Nephron progenitor cell (in vitro differentiated cells): Measurements from ENCODE around the gene TMPRSS11A.

Source experiments
- DNase-seq: peaks from one replicate; pipeline ENCODE4 v3.0.0; 2021
- H3K27ac Mint-ChIP-seq: 2 replicates; pipeline ENCODE4 v1.8.0; 2021; ENCODE audit warnings: mild to moderate bottlenecking, moderate library complexity, mixed read lengths
- H3K27me3 Mint-ChIP-seq: 2 replicates; pipeline ENCODE4 v1.8.0; 2021; ENCODE audit warnings: mild to moderate bottlenecking, low read depth, mixed read lengths; ENCODE audit not compliant: poor library complexity
- H3K36me3 Mint-ChIP-seq: 2 replicates; pipeline ENCODE4 v1.8.0; 2021; ENCODE audit warnings: low read depth, mixed read lengths
- H3K4me1 Mint-ChIP-seq: 2 replicates; pipeline ENCODE4 v1.8.0; 2021; ENCODE audit warnings: mixed read lengths
- H3K4me3 Mint-ChIP-seq: 2 replicates; pipeline ENCODE4 v1.8.0; 2021; ENCODE audit warnings: mild to moderate bottlenecking, moderate library complexity, mixed read lengths
- H3K9me3 Mint-ChIP-seq: 2 replicates; pipeline ENCODE4 v1.8.0; 2021; ENCODE audit warnings: mild to moderate bottlenecking, moderate library complexity, mixed read lengths
- TF ChIP-seq, protein P1 (sequence below): fragments of 200-600 bp; sonication (generic); IDR thresholded peaks from 2 replicates; pipeline ENCODE4 v1.5.0; 2021; ENCODE audit warnings: antibody characterized with exemption

The TMPRSS11A gene

DNA sequence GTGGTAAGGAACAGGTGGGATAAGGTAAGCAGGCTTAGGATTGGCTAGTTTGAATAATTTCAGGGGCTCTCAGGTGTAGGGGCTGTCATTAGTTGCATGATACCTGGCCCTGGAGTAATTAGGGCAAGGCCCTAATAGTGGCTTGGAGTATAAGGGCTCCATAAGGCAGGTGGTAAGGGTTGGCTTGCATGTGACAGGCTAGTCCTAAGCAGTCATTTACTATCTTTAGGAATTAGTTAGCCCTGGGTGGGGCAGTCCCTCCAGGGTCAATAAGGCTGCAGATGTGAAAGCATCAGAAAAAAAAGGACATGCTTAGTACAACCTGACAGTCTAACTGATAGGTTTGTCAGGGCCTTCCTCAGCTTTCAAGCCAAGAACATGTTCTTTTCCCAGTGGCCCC lies 71.6 kb downstream of the TMPRSS11A start:
- TF ChIP-seq, protein P1, sequence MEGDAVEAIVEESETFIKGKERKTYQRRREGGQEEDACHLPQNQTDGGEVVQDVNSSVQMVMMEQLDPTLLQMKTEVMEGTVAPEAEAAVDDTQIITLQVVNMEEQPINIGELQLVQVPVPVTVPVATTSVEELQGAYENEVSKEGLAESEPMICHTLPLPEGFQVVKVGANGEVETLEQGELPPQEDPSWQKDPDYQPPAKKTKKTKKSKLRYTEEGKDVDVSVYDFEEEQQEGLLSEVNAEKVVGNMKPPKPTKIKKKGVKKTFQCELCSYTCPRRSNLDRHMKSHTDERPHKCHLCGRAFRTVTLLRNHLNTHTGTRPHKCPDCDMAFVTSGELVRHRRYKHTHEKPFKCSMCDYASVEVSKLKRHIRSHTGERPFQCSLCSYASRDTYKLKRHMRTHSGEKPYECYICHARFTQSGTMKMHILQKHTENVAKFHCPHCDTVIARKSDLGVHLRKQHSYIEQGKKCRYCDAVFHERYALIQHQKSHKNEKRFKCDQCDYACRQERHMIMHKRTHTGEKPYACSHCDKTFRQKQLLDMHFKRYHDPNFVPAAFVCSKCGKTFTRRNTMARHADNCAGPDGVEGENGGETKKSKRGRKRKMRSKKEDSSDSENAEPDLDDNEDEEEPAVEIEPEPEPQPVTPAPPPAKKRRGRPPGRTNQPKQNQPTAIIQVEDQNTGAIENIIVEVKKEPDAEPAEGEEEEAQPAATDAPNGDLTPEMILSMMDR = no peak
- Mint-ChIP-seq H3K27ac (no peak overlapping the region), H3K9me3 (peaks cover 3% of the 10 kb centered on the region), H3K36me3 (no peaks in the 10 kb centered on the region), H3K4me3 (no peak overlapping the region), H3K27me3 (no peaks in the 10 kb centered on the region), H3K4me1 (no peaks in the 10 kb centered on the region)
- no peak for DNase-seq

DNA sequence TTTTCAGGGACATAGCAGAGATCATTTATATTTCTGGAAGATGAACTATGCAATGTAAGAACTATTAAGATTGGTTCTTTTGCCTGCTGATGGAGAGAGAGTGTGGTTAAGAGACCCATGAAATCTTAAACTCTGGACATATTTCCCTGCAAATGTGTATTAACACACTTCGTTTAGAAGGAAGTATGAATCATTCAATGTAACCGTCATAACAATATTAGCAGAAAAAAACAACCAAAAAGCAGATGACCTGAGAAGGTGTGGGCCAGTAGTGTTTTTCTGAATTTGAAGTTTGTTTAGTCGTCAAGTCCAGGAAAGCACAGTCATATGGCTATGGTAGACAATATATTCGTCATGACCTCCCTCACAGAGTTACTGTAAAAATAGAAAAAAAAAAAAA lies 77.0 kb downstream of the TMPRSS11A start:
- Mint-ChIP-seq H3K27me3 (no peaks in the 10 kb centered on the region), H3K9me3 (no peaks in the 10 kb centered on the region), H3K4me3 (no peak overlapping the region), H3K36me3 (no peaks in the 10 kb centered on the region), H3K4me1 (no peaks in the 10 kb centered on the region), H3K27ac (no peak overlapping the region)
- DNase-seq = no peak
- TF ChIP-seq, protein P1 = no peak

DNA sequence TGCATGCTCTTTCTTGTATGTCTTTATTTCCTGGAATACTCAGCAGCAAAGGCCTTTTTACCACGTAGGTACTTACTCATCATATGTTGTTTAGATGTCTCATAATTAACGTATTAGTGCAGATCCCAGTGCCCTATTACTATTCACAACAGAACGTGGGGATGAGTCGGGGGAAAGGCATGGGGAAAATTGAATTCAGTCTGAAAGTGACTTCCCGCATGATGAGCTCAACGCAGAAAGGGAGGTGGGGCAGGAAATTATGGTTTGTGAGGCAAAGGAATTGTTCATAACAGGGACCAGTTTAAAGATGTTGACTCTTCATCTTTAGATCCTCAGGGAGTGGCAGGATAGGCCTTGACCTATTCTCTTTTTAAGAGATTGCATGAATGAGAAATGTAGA lies 77.5 kb downstream of the TMPRSS11A start:
- no peaks in the 10 kb centered on the region for H3K4me1 Mint-ChIP-seq
- no peaks in the 10 kb centered on the region for H3K27me3 Mint-ChIP-seq
- no peaks in the 10 kb centered on the region for H3K9me3 Mint-ChIP-seq
- no peak overlapping the region for H3K27ac Mint-ChIP-seq
- TF ChIP-seq, protein P1 = no peak
- no peak overlapping the region for H3K4me3 Mint-ChIP-seq
- H3K36me3 Mint-ChIP-seq = no peaks in the 10 kb centered on the region
- no peak for DNase-seq

DNA sequence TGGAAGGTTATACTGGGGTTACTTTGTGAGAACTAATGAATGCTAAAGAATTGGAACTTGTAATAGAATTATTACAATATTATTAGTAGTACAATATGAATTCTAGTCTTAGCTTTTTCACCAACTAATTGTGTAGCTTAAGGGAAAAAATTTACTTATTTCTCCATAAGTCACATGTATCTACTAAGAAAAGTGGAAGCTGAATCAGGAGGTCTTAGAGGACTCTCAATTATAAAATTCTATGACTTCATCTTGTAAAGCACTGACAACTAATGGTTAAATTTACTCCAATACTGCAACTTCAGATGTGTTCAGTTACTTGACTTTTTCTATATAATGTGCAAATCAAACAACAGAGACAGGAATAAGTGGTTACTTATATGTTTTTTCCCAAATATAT lies 78.6 kb downstream of the TMPRSS11A start:
- no peaks in the 10 kb centered on the region for H3K4me1 Mint-ChIP-seq
- no peak overlapping the region for H3K4me3 Mint-ChIP-seq
- H3K36me3 Mint-ChIP-seq = no peaks in the 10 kb centered on the region
- no peaks in the 10 kb centered on the region for H3K9me3 Mint-ChIP-seq
- no peak for DNase-seq
- TF ChIP-seq, protein P1 = no peak
- H3K27ac Mint-ChIP-seq = no peak overlapping the region
- H3K27me3 Mint-ChIP-seq = no peaks in the 10 kb centered on the region

DNA sequence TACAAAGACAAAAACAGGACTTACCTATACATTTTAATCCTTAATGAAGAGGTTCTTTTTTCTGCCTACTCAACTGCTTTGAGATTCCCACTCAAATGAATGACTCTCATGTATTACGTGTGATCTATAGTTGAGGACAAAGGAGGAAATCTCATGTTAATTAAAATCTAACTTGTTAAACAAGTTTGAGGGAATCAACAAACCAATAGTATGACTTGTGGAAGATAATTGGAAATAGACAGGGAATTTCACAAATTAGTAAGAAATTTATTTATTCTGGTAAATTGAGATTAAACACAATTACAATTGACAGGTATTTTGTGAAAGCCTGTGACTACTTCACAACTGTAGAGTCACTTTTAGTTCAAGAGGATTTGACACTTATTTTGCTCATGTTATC lies 79.4 kb downstream of the TMPRSS11A start, which contains the start of gene TMPRSS11D:
TMPRSS11D (minus strand) TSS at position 101 of the 400 bp plus-strand sequence; CDS start at position 32, 69 bp downstream.
- TF ChIP-seq, protein P1 = no peak
- Mint-ChIP-seq H3K4me1 (no peaks in the 10 kb centered on the region), H3K27ac (no peak within 1 kb of the TSS), H3K36me3 (no peaks in the 10 kb centered on the region), H3K9me3 (peaks cover 3% of the 10 kb centered on the region), H3K4me3 (no peak within 1 kb of the TSS), H3K27me3 (no peaks in the 10 kb centered on the region)
- no peak for DNase-seq

DNA sequence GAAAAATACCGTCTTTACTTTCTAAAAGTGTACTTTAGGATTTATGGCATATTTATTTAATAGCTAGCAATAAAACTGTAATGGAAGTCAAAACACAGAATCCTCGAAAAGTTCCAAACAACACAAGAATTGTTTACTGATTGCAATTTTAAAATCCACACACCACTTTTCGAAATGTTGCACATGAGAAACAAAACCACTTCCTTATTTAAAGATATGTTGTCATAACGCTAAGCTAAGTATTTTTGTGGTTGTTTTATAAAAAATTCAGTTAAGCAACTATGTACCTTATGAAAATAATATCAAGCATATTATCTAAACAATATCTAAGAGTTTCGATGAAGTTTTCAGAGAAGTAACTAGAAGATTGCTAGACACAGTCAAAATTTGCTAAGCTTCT lies 79.8 kb downstream of the TMPRSS11A start:
- no peaks in the 10 kb centered on the region for H3K4me1 Mint-ChIP-seq
- TF ChIP-seq, protein P1 = no peak
- no peaks in the 10 kb centered on the region for H3K36me3 Mint-ChIP-seq
- DNase-seq = no peak
- no peak overlapping the region for H3K4me3 Mint-ChIP-seq
- no peak overlapping the region for H3K27ac Mint-ChIP-seq
- peaks cover 3% of the 10 kb centered on the region for H3K9me3 Mint-ChIP-seq
- H3K27me3 Mint-ChIP-seq = no peaks in the 10 kb centered on the region
